HUDEP-2 (cell line): ENCODE data around the gene PLEKHG1.

Experiments used
- DNase-seq, 76 experiments: peaks; one replicate each; lab custom pipeline; 2025; ENCODE audit not compliant: unreplicated experiment in 76 of 76; lab: John Stamatoyannopoulos, UW

The PLEKHG1 gene

DNA sequence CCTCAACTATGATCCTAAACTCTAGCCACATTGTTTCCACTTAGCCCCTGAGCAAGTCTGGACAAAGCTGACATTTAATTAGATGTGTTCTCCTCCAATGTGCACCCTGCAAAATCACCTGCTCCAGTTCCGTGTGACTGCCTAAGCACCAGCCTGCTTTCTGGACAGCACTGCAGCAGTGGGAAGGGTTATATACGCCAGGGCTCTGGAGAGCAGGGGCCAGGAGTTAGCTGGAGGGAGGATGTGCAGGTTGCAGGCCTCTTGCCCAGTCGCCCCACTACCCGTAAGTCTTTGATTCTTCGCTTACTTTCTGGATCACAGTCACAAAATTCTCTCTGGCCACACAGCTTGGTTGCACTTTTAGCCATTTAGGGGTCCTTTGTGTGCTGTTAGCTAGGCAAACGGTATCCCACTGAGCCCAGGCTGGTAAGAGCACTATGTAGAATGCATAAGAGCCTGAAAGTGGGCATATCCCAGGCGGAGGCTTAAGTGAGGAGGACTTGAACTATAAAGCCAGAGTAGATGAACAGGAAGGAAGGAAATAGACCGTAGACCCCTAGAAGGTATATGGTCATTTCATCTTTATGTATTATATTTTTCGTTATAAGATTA, 10.7 kb upstream of the PLEKHG1 start:
- no peak for DNase-seq

- no peak for DNase-seq
These were observed 9.8 kb upstream of the PLEKHG1 start for GRCh38 chr6:150589852-150590251.

DNA sequence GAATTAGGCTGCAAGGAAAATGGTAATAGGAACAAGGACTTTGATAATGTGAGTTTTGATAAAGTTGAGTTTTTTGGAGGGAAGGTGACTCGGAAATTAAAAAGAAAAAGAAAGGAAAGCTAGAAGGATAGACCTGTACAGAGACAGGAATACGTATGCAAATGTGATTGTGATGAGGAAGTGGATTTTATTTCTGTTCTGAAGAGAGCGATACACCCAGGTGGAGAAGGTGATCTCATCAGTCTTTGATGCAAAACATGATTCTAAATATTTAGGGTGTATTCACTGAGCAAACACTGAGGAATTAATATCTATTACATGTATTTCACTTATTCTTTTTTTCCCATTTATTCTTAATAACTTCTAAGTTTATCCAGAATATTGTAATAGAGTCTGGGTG, 9.2 kb upstream of the PLEKHG1 start:
- DNase-seq, result no peak

GRCh38 chr6:150592377-150592995, 7.2 kb upstream of the PLEKHG1 start:
- no peak for DNase-seq

- no peak for DNase-seq
These were observed 6.6 kb upstream of the PLEKHG1 start for GRCh38 chr6:150593119-150593518.

DNA sequence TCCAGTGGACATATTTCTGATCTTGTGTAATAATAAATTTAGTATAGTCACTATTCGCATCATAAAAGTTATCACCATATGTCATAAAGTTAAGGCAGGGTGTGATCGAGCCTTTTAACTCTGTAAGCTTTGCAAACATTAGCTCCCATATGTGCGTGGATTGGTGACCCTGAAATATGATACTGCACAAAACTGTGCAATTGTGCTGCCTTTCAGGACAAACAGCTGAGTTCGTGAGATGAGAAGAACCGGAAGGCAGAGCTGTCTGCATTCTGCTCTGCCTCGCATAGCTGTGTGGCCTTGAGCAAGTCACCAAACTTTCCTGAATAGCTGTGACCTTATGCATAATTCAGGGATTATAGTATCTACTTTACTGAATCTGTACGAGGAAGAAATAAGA, 3.2 kb upstream of the PLEKHG1 start:
- no peak for DNase-seq

GRCh38 chr6:150598401-150598800, 1.3 kb upstream of the PLEKHG1 start:
- DNase-seq, result no peak

DNA sequence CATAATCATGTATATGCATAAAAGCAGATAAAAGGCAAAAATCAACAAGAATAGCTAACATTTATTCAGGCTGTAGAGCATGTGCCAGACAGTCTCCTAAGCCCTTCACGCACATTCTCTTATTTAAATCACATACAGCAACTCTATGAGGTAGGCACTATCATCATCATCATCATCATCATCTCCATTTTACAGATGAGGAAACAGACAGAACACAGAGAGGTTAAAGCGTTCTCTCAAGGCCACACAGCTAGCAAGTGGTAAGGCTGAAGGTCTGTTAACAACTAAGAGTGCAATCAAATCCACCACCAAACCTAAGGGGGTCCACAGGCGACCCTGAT, 857 bp upstream of the PLEKHG1 start:
- DNase-seq, result no peak

GRCh38 chr6:150600010-150600300, 270 bp downstream of the PLEKHG1 start:
- no peak for DNase-seq

- DNase-seq, result peak in 14 of 76 experiments; percentile 1 to 22 (median 7)
These were observed 774 bp downstream of the PLEKHG1 start for GRCh38 chr6:150600301-150601017.

GRCh38 chr6:150601439-150601838, 1.8 kb downstream of the PLEKHG1 start:
- DNase-seq, result no peak

GRCh38 chr6:150603176-150603575, 3.5 kb downstream of the PLEKHG1 start:
- DNase-seq, result no peak

DNA sequence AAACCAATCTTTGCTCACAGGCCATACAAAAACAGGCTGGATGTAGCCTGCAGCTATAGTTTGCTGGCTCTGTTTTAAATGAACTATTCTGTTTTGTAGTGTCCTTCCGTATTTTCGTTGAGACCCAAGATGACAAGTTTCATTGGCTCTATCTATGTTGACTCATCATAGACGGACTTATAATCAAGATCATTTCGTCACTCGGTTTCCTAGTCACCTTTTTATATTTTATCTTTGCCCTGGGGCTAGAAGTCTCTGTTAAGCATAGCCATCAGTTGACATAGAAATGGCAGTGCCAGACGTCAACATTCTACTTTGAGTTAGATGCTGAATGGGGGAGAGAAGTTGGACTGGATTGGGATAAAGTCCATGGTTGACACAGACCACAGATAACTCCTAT, 4.8 kb downstream of the PLEKHG1 start:
- DNase-seq, result no peak

DNA sequence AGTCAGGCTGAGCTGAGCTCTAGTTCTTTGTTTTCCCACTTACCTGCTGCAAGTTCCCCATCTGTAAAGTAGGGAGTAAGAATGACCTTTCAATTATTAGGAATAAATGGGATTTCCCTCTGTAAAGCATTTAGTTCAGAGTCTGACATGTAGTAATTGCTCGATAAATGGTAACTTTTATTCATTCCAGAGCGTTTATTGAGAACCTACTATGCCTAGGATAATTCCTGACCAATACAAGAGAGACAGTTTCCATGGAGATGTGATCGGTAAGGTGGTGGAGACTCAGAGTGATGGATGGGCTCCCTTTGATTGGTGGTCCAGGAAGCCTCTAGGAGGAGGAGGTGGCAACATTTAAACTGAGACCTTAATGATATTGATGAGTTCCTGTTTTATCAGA, 5.6 kb downstream of the PLEKHG1 start:
- no peak for DNase-seq

DNA sequence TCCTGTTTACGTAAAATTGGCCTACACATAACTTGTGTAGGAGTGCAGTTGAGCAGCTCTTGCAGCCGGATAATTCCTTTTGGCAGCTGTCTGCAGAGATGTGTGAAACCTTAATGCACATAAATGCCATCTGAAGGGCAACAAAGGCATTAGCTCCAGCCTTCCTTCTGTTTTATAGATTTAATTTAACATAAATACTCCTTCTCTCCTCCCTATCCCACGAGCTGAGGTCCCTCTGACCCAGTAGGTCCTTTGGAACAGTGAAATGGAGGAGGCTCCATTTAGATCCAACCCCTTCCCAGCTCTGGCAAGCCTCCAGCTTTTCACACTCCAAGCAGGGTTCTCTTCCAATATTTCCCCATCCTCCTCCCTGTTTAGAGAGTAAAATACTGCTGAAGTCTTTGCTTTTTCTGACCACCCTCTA, 6.5 kb downstream of the PLEKHG1 start:
- DNase-seq, result no peak

DNA sequence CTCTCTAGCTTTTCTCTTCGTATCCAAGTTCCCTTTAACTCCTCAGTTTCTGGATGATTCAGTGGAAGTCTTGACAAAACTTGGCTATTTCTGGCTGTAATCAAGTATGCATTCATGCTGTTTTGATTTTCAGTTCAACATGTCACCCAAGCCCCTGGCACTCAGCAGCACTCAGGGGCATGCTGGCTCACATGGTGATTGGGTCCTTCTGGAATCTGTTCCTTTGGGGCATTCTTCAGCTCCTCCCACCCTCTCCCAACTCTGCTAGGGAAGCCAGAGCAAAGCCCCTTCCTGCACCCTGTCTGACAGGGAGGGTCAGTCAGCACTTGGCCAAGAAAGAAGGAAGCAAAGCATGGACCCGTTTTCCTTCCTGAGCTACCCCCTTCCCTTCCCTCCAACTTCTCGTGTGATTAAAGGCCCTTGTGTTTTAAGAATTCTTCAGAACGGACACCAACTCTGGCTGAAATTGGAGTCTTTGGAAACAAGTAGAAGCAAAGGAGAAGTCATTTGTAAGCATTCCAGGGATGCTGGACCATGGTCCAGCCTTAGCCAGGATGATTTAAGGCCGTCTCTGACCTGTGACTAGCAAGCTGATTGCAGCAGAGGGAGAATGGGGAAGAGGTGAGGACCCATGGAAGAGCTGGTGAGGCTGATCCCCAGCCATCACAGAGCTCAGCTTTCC, 7.1 kb downstream of the PLEKHG1 start:
- DNase-seq, result no peak

- no peak for DNase-seq
These were observed 7.6 kb downstream of the PLEKHG1 start for GRCh38 chr6:150607329-150607650.

DNA sequence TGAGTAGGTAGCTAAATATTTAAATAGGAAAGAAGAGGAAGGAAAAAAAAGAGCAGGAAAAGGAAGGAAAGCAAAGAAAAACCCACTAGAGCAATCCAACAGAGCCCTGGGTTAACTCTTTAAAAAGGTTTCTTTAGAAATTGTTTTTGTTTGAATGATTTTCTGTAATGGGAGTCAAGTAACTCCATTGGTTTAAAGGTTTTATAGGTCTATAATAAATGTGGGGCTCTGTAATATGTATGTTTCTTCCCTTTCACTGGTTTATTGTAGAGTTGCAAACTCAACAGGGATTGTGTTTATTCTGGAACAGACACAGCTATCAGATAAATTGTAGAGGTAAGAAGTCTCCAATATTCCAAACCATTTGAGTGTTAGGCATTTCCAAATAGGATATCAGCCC, 10.9 kb downstream of the PLEKHG1 start:
- no peak for DNase-seq

- DNase-seq, result no peak
These were observed 13.6 kb downstream of the PLEKHG1 start for GRCh38 chr6:150613269-150613668.

- no peak for DNase-seq
These were observed 16.3 kb downstream of the PLEKHG1 start for GRCh38 chr6:150615967-150616366.

DNA sequence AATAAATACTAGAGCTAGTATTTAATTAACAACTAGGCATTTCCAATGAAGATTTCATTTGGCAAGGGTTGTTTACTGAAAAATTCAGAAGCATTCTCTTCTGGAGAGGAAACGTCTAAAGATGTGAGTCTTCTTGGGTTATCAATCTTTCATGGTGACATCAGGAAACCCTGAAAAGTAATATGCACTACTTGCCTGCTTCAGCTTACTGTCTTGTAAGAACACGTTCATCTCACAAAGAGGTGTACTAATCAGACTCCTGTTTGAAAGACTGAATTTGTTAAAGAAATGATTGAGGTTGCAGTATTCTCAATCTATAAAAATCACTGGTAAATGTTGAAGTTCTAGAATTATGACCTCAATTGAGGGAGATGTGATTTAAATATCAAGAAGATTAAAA, 16.9 kb downstream of the PLEKHG1 start:
- DNase-seq, result no peak

DNA sequence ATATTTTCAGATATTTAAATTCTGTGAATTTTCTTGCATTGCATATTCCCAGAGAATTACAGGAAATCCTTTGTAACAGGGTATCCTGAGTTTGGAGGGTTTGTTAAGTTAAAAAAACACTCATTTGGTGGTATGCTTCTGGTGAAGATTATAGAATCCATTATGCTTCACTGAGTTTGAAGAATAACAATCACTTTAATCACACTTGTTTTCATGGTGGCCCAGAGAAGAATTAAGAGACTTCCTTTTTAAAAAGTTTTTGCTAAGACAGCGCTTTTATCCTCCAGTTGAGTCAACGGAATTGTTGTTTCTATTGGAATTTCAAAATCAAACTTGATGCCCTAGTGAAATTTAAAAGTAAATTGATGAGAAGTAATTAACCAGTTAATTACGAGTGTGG, 17.4 kb downstream of the PLEKHG1 start:
- no peak for DNase-seq
